ENCODE data around the gene MAB21L3. TPM values are rescaled to one million over a fixed set of nuclear protein-coding genes. Genes with fewer than 3 reads are reported as not detected.

MAB21L3 gene
- total RNA-seq, 4 donors from 2014 or later: not detected

DNA sequence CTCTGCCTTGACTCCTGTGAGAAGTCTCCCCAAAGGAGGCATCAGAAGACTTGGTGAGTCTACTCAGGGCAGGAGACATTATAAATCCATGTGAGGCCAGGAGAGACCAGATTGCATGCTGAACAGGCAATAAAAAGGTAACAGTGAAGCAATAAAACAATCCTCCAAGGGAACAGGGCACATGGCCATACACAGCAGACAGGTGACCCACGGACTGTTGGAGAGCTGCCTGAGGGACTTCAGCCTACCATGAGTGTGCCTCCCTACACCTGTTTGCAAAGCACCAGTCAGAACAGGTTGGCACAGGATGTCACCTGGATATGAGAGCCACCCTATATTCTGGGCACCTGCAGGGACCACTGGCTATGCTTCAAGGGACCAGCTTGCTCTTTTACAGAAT is 67.6 kb downstream of the MAB21L3 start:
- Histone ChIP-seq H3K4me3 (no peak overlapping the region), H3K4me1 (no peaks in the 10 kb centered on the region), H3K36me3 (no peaks in the 10 kb centered on the region), H3K9me3 (no peaks in the 10 kb centered on the region), H3K27me3 (no peaks in the 10 kb centered on the region), H3K27ac (no peak overlapping the region)
- intact Hi-C loops (cut with DNase I; ENCODE audit: low total_unique reads): no loop called here
- no peak for DNase-seq
- TF ChIP-seq, protein P1, sequence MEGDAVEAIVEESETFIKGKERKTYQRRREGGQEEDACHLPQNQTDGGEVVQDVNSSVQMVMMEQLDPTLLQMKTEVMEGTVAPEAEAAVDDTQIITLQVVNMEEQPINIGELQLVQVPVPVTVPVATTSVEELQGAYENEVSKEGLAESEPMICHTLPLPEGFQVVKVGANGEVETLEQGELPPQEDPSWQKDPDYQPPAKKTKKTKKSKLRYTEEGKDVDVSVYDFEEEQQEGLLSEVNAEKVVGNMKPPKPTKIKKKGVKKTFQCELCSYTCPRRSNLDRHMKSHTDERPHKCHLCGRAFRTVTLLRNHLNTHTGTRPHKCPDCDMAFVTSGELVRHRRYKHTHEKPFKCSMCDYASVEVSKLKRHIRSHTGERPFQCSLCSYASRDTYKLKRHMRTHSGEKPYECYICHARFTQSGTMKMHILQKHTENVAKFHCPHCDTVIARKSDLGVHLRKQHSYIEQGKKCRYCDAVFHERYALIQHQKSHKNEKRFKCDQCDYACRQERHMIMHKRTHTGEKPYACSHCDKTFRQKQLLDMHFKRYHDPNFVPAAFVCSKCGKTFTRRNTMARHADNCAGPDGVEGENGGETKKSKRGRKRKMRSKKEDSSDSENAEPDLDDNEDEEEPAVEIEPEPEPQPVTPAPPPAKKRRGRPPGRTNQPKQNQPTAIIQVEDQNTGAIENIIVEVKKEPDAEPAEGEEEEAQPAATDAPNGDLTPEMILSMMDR (IDR thresholded peaks at IDR 0.05): no peak
- no peak for TF ChIP-seq POLR2A (IDR thresholded peaks at IDR 0.05)

DNA sequence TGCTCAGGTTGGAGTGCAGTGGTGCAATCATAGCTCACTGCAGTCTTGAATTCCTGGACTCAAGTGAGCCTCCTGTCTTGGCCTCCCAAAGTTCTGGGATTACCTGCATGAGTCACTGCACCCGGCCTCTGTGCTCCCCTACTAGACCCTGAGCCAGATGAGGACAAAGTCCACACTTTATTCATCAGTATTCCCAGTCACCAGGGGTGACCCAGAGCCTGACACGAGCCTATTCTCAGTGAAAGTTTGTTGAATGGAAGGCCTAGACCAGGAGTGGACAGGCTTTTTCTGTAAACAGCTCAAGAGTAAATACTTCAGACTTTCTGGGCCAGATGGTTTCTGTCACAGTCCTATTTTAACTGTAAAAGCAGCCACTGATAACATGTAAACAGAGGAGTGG is 68.2 kb downstream of the MAB21L3 start:
- H3K4me3 ChIP-seq: no peak overlapping the region
- no peak overlapping the region for H3K27ac ChIP-seq
- H3K27me3 ChIP-seq: no peaks in the 10 kb centered on the region
- no peaks in the 10 kb centered on the region for H3K9me3 ChIP-seq
- TF ChIP-seq, protein P1 (IDR thresholded peaks at IDR 0.05): no peak
- no peak for DNase-seq
- no peaks in the 10 kb centered on the region for H3K36me3 ChIP-seq
- intact Hi-C loops (cut with DNase I; ENCODE audit: low total_unique reads): no loop called here
- H3K4me1 ChIP-seq: no peaks in the 10 kb centered on the region

DNA sequence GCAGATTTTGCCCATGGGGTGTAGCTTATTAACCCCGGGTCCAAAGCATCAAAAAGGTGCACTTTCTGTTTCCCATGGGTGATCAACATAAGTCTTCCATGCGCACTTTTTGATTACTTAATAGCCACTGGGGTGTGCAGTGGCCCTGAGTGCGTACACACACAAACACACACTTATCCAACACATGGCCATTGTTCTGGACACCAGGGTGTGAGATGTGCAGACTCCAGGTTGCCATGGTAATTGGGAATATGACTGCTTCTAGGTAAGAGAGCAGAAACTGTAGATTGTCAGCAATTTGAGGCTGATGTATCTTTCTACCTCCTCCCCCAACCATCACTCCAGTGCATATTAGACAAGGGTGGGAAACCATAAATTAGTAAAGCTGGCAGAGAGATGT is 68.8 kb downstream of the MAB21L3 start:
- intact Hi-C loops (cut with DNase I; ENCODE audit: low total_unique reads): no loop called here
- DNase-seq: no peak
- TF ChIP-seq, protein P1 (IDR thresholded peaks at IDR 0.05): no peak
- TF ChIP-seq POLR2A (IDR thresholded peaks at IDR 0.05): no peak
- Histone ChIP-seq H3K27ac (no peak overlapping the region), H3K4me3 (no peak overlapping the region), H3K9me3 (no peaks in the 10 kb centered on the region), H3K36me3 (no peaks in the 10 kb centered on the region), H3K27me3 (no peaks in the 10 kb centered on the region), H3K4me1 (no peaks in the 10 kb centered on the region)

DNA sequence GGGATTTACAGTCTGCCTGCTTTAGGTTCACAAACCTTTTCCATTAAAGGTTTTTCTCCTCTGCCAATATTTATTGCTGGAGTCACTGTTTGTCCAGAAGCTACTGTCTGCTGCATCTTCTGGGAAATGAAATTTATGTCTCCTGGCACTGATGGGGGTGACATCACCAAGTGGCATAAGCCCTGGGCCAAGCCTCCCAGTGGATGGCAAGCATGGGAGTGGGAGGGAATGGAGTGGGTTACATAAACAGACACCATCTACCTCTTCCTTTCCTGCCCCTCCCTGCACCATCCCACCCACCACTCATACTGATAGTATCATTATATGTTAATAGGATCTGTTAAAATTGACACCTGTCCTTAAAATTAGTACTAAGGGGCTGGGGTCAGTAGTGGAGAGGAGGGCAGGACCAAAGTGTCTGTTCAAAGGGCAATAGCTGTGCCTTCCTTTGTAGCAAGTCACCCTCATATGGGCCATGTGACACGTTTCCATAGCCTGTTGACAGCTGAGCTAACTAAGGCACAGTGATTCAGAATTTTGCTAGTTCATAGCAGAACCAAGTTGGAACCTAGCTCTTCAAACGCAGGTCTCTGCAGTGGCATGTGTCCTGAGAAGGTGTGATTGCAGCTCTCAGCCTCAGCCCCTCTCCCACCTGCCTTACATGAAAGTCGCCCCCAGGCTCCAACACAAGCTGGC is 71.0 kb downstream of the MAB21L3 start:
- no peaks in the 10 kb centered on the region for H3K36me3 ChIP-seq
- H3K27me3 ChIP-seq: no peaks in the 10 kb centered on the region
- no peaks in the 10 kb centered on the region for H3K4me1 ChIP-seq
- H3K4me3 ChIP-seq: no peak overlapping the region
- no peak for TF ChIP-seq POLR2A (IDR thresholded peaks at IDR 0.05)
- TF ChIP-seq, protein P1 (IDR thresholded peaks at IDR 0.05): no peak
- intact Hi-C loops (cut with DNase I; ENCODE audit: low total_unique reads): no loop called here
- H3K27ac ChIP-seq: no peak overlapping the region
- no peaks in the 10 kb centered on the region for H3K9me3 ChIP-seq
- DNase-seq: no peak

Other genes with a start within 250 kb of the MAB21L3 start
- 1 to 10 TPM in 3 of 4 donors, not detected in 1; 2.0 to 7.8 (median 3.8) TPM for gene SLC22A15, start 134.9 kb upstream of the MAB21L3 start, total RNA-seq

Data from uterus (tissue), 4 donors.